Kidney epithelial cell (primary cell): ENCODE measurements around the gene NMT2. TPM values are rescaled to one million over a fixed set of nuclear protein-coding genes. Genes with fewer than 3 reads are reported as not detected.
A peak's percentile ranks its signal among the peaks of the same experiment; 100 is the strongest.

ENCODE experiments used
- DNase-seq: peaks from one replicate; pipeline ENCODE4 v3.0.0-alpha.2; 2010; ENCODE audit warnings: low read depth
- H3K27me3 ChIP-seq: 2 replicates; pipeline ENCODE4 v1.6.0; 2011; ENCODE audit warnings: low read length; ENCODE audit not compliant: control insufficient read depth, insufficient read depth
- H3K36me3 ChIP-seq: 2 replicates; pipeline ENCODE4 v1.5.1; 2011; ENCODE audit warnings: low read length; ENCODE audit not compliant: control insufficient read depth, insufficient read depth
- H3K4me3 ChIP-seq: 2 replicates; pipeline ENCODE4 v1.5.1; 2011; ENCODE audit warnings: low read depth, mild to moderate bottlenecking, control low read depth, low read length
- CTCF ChIP-seq: IDR thresholded peaks from 2 replicates; pipeline ENCODE4 v1.5.1; 2011; ENCODE audit warnings: mild to moderate bottlenecking, moderate library complexity, low read length, control low read depth, inconsistent platforms; ENCODE audit not compliant: insufficient read depth, poor library complexity, severe bottlenecking
- total RNA-seq: library from RNA; depleted of rRNA; stranded (reverse); fragments of >200 nt; gene quantifications from 2 replicates; pipeline ENCODE4 v1.2.3, GENCODE V29; 2015

The NMT2 gene
- total RNA-seq, 1 donor from 2014 or later: 8.0 TPM

- Histone ChIP-seq H3K27me3 (no peaks in the 10 kb centered on the region), H3K4me3 (peak within 1 kb of the TSS; percentile 60), H3K36me3 (no peaks in the 10 kb centered on the region)
- TF ChIP-seq CTCF: no peak
- DNase-seq: no peak
These were observed 79.8 kb downstream of the NMT2 start, which contains the start of gene ACBD7 for GRCh38 chr10:15088428-15089261. ACBD7 (minus strand) TSS chr10:15088776; CDS start chr10:15088728, 48 bp downstream.

- DNase-seq: peak; percentile 86
- Histone ChIP-seq H3K4me3 (peak overlapping the region; percentile 41), H3K36me3 (no peaks in the 10 kb centered on the region), H3K27me3 (no peaks in the 10 kb centered on the region)
- TF ChIP-seq CTCF: peak; percentile 12
These were observed 84.0 kb downstream of the NMT2 start for GRCh38 chr10:15084502-15084922.

GRCh38 chr10:15083674-15084501 is 84.6 kb downstream of the NMT2 start:
- H3K4me3 ChIP-seq: peak overlapping the region; percentile 41
- no peaks in the 10 kb centered on the region for H3K27me3 ChIP-seq
- TF ChIP-seq CTCF: no peak
- no peak for DNase-seq
- H3K36me3 ChIP-seq: no peaks in the 10 kb centered on the region

- no peak for DNase-seq
- no peak for TF ChIP-seq CTCF
- Histone ChIP-seq H3K27me3 (no peaks in the 10 kb centered on the region), H3K36me3 (no peaks in the 10 kb centered on the region), H3K4me3 (no peak overlapping the region)
These were observed 93.1 kb downstream of the NMT2 start for GRCh38 chr10:15075421-15075820.

GRCh38 chr10:15072358-15072757 is 96.1 kb downstream of the NMT2 start:
- no peaks in the 10 kb centered on the region for H3K36me3 ChIP-seq
- no peak for DNase-seq
- H3K4me3 ChIP-seq: no peak overlapping the region
- TF ChIP-seq CTCF: no peak
- no peaks in the 10 kb centered on the region for H3K27me3 ChIP-seq
